ENCODE measurements around the gene CES2.
"Not testable (repeated sequence)": the region's sequence is repeated elsewhere in the genome, so short reads cannot be mapped to it uniquely, and the experiment has no call there.

The CES2 gene

DNA sequence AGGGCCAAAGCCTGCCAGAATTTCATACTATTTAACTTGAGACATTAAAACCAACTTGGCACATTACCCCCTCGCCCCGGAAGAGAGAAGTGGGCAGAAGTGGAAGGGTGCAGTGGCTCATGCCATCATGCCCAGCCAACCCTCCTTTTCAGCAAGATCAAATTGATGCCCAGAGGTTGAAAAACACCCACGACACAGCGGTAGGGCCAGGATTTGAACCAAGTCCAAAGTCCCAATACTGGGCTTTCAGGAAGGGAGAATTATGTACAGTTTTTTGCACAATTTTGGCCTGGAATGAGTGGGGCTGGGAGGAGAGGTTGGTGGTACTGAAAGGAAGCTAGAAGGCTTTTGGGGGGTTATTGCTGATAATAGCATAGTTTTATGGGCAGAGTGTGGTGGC lies 44.0 kb upstream of the CES2 start:
- TF ChIP-seq, protein P1, sequence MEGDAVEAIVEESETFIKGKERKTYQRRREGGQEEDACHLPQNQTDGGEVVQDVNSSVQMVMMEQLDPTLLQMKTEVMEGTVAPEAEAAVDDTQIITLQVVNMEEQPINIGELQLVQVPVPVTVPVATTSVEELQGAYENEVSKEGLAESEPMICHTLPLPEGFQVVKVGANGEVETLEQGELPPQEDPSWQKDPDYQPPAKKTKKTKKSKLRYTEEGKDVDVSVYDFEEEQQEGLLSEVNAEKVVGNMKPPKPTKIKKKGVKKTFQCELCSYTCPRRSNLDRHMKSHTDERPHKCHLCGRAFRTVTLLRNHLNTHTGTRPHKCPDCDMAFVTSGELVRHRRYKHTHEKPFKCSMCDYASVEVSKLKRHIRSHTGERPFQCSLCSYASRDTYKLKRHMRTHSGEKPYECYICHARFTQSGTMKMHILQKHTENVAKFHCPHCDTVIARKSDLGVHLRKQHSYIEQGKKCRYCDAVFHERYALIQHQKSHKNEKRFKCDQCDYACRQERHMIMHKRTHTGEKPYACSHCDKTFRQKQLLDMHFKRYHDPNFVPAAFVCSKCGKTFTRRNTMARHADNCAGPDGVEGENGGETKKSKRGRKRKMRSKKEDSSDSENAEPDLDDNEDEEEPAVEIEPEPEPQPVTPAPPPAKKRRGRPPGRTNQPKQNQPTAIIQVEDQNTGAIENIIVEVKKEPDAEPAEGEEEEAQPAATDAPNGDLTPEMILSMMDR (IDR thresholded peaks at IDR 0.05; ENCODE audit: extremely low read depth, insufficient read depth, missing control alignments): no peak
- no peak for DNase-seq (ENCODE audit: low spot score)
- in situ Hi-C loops (cut with MboI; ENCODE audit: low pct_unique_long_range_greater_than_20kb, low sequenced_read_pairs, unreplicated experiment): no loop called here

DNA sequence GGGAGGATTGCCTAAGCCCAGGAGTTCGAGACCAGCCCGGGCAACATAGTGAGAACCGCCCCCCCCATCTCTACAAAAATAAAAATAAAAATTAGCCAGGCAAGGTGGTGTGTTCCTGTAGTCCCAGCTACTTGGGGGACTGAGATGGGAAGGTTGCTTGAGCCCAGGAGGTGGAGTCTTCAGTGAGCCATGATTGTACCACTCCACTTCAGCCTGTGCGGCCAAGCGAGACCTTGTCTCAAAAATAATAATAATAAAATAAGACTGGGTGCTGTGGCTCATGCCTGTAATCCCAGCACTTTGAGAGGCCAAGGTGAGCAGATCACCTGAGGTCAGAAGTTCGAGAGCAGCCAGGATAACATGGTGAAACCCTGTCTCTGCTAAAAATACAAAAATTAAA lies 43.5 kb upstream of the CES2 start:
- in situ Hi-C loops (cut with MboI; ENCODE audit: low pct_unique_long_range_greater_than_20kb, low sequenced_read_pairs, unreplicated experiment): no loop called here
- TF ChIP-seq, protein P1 (IDR thresholded peaks at IDR 0.05; ENCODE audit: extremely low read depth, insufficient read depth, missing control alignments): no peak
- DNase-seq (ENCODE audit: low spot score): no peak

DNA sequence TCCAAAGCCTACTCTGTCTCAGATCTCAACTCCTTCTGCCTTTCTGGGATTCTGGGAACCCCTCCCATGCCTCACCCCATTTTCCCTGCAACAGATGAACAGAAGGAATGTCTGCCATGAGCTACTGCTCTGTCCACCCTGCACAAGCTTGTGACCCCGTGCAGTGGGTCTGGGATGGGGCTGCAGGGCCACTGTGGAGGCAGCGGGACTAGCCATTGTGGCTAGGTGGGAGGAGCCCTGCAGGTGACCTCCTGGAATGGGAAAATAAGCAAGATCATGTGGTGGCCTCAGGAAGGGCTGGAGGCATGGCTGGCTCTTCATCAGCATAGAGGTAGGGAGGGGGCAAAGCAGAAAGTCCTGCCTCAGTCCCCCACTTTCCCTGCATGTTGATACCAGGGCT lies 41.3 kb upstream of the CES2 start:
- no peak for DNase-seq (ENCODE audit: low spot score)
- in situ Hi-C loops (cut with MboI; ENCODE audit: low pct_unique_long_range_greater_than_20kb, low sequenced_read_pairs, unreplicated experiment): no loop called here
- TF ChIP-seq, protein P1 (IDR thresholded peaks at IDR 0.05; ENCODE audit: extremely low read depth, insufficient read depth, missing control alignments): no peak

DNA sequence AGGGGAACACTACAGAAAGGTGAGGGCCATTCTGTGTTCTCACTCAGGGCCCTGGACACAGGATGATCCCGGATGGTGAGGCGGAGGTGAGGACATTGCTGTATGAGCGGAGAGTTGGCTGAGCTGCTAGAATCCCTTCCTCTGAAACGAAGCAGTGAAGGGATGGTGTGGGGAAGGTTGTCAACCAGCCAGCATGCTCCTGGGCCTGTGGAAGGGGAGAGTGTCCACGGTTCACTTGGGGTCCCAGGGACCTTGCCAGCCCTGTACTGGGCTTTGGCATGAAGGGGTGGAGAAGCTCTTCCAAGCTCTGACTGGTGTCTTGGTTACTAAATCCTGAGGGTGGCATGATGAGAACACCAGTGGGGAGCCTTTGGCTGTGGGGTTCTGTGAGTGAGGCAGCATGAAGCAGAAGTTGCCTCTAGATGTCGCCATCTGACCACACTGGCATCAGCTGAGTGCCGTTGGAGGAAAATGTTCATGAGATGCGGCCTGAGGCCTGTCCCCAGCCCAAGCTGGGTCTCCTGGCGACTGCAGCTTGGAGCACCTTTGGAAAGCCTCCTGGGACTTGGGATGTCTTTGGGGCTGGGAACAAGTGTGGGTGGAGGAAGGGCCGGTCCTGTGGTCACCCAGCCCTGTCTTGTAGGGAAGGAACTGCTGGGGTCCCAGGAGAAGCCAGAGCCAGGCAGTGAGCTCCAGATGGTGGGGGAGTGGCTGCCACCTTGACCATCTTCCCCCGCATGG lies 40.2 kb upstream of the CES2 start:
- TF ChIP-seq, protein P1 (IDR thresholded peaks at IDR 0.05; ENCODE audit: extremely low read depth, insufficient read depth, missing control alignments): peak; percentile 94
- in situ Hi-C loops (cut with MboI; ENCODE audit: low pct_unique_long_range_greater_than_20kb, low sequenced_read_pairs, unreplicated experiment): no loop called here
- DNase-seq (ENCODE audit: low spot score): peak; percentile 75

DNA sequence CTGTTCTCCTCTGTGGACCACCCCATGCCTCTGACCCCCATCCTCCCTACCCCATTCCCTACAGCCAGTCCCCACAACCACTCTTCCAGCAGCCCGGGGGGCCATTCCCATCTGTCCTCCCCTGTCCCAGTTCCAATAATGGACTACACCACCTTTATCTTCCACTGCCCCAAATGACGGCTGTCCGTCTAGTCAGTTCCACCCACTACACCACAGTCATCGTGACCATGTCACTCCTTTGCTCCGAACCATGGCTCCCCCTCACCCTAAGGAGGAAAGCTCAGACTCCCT lies 39.7 kb upstream of the CES2 start:
- in situ Hi-C loops (cut with MboI; ENCODE audit: low pct_unique_long_range_greater_than_20kb, low sequenced_read_pairs, unreplicated experiment): no loop called here
- DNase-seq (ENCODE audit: low spot score): no peak
- TF ChIP-seq, protein P1 (IDR thresholded peaks at IDR 0.05; ENCODE audit: extremely low read depth, insufficient read depth, missing control alignments): no peak

DNA sequence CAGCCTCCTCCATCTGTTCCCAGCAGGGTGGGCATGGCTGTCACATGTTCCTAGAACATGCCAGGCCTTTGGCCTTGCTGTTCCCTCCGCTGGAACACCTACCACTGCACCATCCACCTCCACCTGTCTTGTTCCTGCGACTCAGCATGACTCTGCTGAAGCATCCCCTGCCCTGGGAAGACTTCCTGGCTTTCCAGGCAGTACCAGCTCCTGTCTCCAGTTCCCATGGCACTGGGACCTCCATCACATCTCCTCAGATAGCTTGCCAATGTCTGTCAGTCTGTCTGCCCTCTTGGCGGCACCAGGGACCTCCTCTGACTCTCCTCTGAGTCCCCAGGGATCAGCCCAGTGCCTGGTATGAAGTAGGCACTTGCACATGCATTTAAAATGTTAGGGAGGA lies 39.3 kb upstream of the CES2 start:
- in situ Hi-C loops (cut with MboI; ENCODE audit: low pct_unique_long_range_greater_than_20kb, low sequenced_read_pairs, unreplicated experiment): no loop called here
- TF ChIP-seq, protein P1 (IDR thresholded peaks at IDR 0.05; ENCODE audit: extremely low read depth, insufficient read depth, missing control alignments): no peak
- DNase-seq (ENCODE audit: low spot score): peak; percentile 5

DNA sequence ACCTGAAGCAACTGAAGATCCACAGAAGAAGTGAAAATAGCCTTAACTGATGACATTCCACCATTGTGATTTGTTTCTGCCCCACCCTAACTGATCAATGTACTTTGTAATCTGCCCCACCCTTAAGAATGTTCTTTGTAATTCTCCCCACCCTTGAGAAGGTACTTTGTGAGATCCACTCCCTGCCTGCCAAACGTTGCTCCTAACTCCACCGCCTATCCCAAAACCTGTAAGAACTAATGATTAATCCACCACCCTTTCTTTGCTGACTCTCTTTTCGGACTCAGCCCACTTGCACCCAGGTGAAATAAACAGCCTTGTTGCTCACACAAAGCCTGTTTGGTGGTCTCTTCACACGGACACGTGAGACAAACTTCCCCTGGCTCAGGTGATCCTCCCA lies 38.6 kb upstream of the CES2 start:
- in situ Hi-C loops (cut with MboI; ENCODE audit: low pct_unique_long_range_greater_than_20kb, low sequenced_read_pairs, unreplicated experiment): not testable (repeated sequence)

More for the DNA sequence above, 38.6 kb upstream of the CES2 start:
- not testable (repeated sequence) for DNase-seq (ENCODE audit: low spot score)
